Gastrocnemius medialis (tissue), 4 donors: Measurements from ENCODE around the gene FBXL3. TPM values are rescaled to one million over a fixed set of nuclear protein-coding genes. Genes with fewer than 3 reads are reported as not detected.

Source experiments
- ATAC-seq, 2 donors: fragments of 150-250 bp; one replicate each; pipeline ENCODE4 v1.9.1; 2016
- DNase-seq, 2 donors: peaks; one replicate each; pipeline ENCODE4 v3.0.0-alpha.2; 2019
- H3K27ac ChIP-seq, 4 donors: fragments of 200-600 bp; sonication (generic); 1 replicate in 1 of 4; 2 replicates in 3 of 4; pipeline ENCODE4 v1.5.1; 2016 to 2018; ENCODE audit warnings: mild to moderate bottlenecking in 2 of 4, moderate library complexity in 1 of 4
- H3K27me3 ChIP-seq, 3 donors: fragments of 200-600 bp; sonication (generic) in 2 of 3; 1 replicate in 1 of 3; 2 replicates in 2 of 3; pipeline versions ENCODE4 v1.5.1 to v1.6.0; 2016 to 2019; ENCODE audit warnings: mild to moderate bottlenecking in 1 of 3, moderate library complexity in 1 of 3
- H3K36me3 ChIP-seq, 2 donors: fragments of 200-600 bp; sonication (generic) in 1 of 2; one replicate each; pipeline ENCODE4 v1.5.1; 2017 to 2018
- H3K4me1 ChIP-seq, 2 donors: fragments of 200-600 bp; sonication (generic) in 1 of 2; one replicate each; pipeline ENCODE4 v1.5.1; 2016 to 2017; ENCODE audit warnings: mild to moderate bottlenecking in 2 of 2
- H3K4me3 ChIP-seq, 4 donors: fragments of 200-600 bp; sonication (generic) in 3 of 4; 1 replicate in 1 of 4; 2 replicates in 3 of 4; pipeline ENCODE4 v1.5.1; 2016 to 2019; ENCODE audit warnings: mild to moderate bottlenecking in 2 of 4
- H3K9me3 ChIP-seq, 3 donors: fragments of 200-600 bp; sonication (generic) in 2 of 3; 1 replicate in 1 of 3; 2 replicates in 2 of 3; pipeline ENCODE4 v1.5.1; 2016 to 2019
- CTCF ChIP-seq, 5 experiments: fragments of 450-650 bp in 3 of 5; fragments of 200-600 bp in 2 of 5; sonication (generic) in 2 of 5; IDR thresholded peaks in 4 of 5; conservative IDR thresholded peaks in 1 of 5; 1 replicate in 4 of 5; 2 replicates in 1 of 5; pipeline ENCODE4 v1.5.1; 2016 to 2019; ENCODE audit warnings: antibody characterized with exemption in 5 of 5, mild to moderate bottlenecking in 3 of 5, moderate library complexity in 3 of 5
- POLR2A ChIP-seq, 2 donors: fragments of 450-650 bp; IDR thresholded peaks; one replicate each; pipeline ENCODE4 v1.6.1; 2017; ENCODE audit warnings: antibody characterized with exemption in 2 of 2, mild to moderate bottlenecking in 2 of 2, moderate library complexity in 2 of 2
- in situ Hi-C, 4 donors: fragments of 200-750 bp; cut with MboI; loops; one replicate each; pipeline versions ENCODE4 v1.15.0 to v1.8.0; 2017; ENCODE audit warnings: low sequenced_read_pairs in 4 of 4
- intact Hi-C: fragments of 100-400 bp; cut with DNase I; formaldehyde crosslinking; loops from one replicate; pipeline ENCODE4 v1.15.1; 2023; ENCODE audit warnings: low total_unique reads
- total RNA-seq, 4 donors: library from RNA; depleted of rRNA; stranded (reverse); fragments of >200 nt; gene quantifications; one replicate each; pipeline versions ENCODE4 v1.1.0 to v1.2.3, GENCODE V29; 2016

Gene FBXL3
- total RNA-seq, 4 donors from 2014 or later = 50.6 to 75.6 (median 64.4) TPM

GRCh38 chr13:76973920-76974617 lies 52.9 kb downstream of the FBXL3 start:
- no peak overlapping the region for H3K4me3 ChIP-seq
- no peak overlapping the region for H3K27ac ChIP-seq
- H3K27me3 ChIP-seq = no peaks in the 10 kb centered on the region
- no peak for TF ChIP-seq POLR2A (IDR thresholded peaks at IDR 0.05)
- no peak for TF ChIP-seq CTCF (IDR thresholded peaks at IDR 0.05 in 4 of 5, conservative IDR thresholded peaks at IDR 0.05 in 1 of 5)
- ATAC-seq = no peak
- intact Hi-C loops = no loop called here
- H3K4me1 ChIP-seq = no peaks in the 10 kb centered on the region
- in situ Hi-C loops = no loop called here
- DNase-seq = no peak
- H3K36me3 ChIP-seq = no peaks in the 10 kb centered on the region
- no peaks in the 10 kb centered on the region for H3K9me3 ChIP-seq

GRCh38 chr13:76971851-76972829 lies 54.8 kb downstream of the FBXL3 start:
- H3K27ac ChIP-seq = no peak overlapping the region
- intact Hi-C loops = no loop called here
- DNase-seq = no peak
- no peaks in the 10 kb centered on the region for H3K4me1 ChIP-seq
- TF ChIP-seq POLR2A (IDR thresholded peaks at IDR 0.05) (no peak), CTCF (IDR thresholded peaks at IDR 0.05 in 4 of 5, conservative IDR thresholded peaks at IDR 0.05 in 1 of 5) (no peak)
- H3K36me3 ChIP-seq = no peaks in the 10 kb centered on the region
- ATAC-seq = no peak
- H3K9me3 ChIP-seq = no peaks in the 10 kb centered on the region
- H3K27me3 ChIP-seq = no peaks in the 10 kb centered on the region
- H3K4me3 ChIP-seq = no peak overlapping the region
- in situ Hi-C loops = no loop called here

- intact Hi-C loops (no loop called here), in situ Hi-C loops (no loop called here)
- TF ChIP-seq CTCF (IDR thresholded peaks at IDR 0.05 in 4 of 5, conservative IDR thresholded peaks at IDR 0.05 in 1 of 5) (no peak), POLR2A (IDR thresholded peaks at IDR 0.05) (no peak)
- Histone ChIP-seq H3K27me3 (no peaks in the 10 kb centered on the region), H3K36me3 (no peaks in the 10 kb centered on the region), H3K9me3 (no peaks in the 10 kb centered on the region), H3K27ac (no peak overlapping the region), H3K4me1 (no peaks in the 10 kb centered on the region), H3K4me3 (no peak overlapping the region)
- no peak for DNase-seq
- ATAC-seq = no peak
Observed at GRCh38 chr13:76971215-76971614, 55.7 kb downstream of the FBXL3 start.

GRCh38 chr13:76969488-76970365 lies 57.2 kb downstream of the FBXL3 start:
- Histone ChIP-seq H3K36me3 (no peaks in the 10 kb centered on the region), H3K4me3 (no peak overlapping the region), H3K27ac (no peak overlapping the region), H3K9me3 (no peaks in the 10 kb centered on the region), H3K27me3 (no peaks in the 10 kb centered on the region), H3K4me1 (no peaks in the 10 kb centered on the region)
- no peak for DNase-seq
- intact Hi-C loops = no loop called here
- in situ Hi-C loops = no loop called here
- ATAC-seq = no peak
- no peak for TF ChIP-seq CTCF (IDR thresholded peaks at IDR 0.05 in 4 of 5, conservative IDR thresholded peaks at IDR 0.05 in 1 of 5)
- no peak for TF ChIP-seq POLR2A (IDR thresholded peaks at IDR 0.05)
